Neural cell (in vitro differentiated cells): Measurements from ENCODE around the gene CIDEA. TPM values are rescaled to one million over a fixed set of nuclear protein-coding genes. Genes with fewer than 3 reads are reported as not detected.

Experiments
- H2AFZ ChIP-seq: fragments of 200-600, 300-800 bp; sonication (generic), shearing (Covaris generic); 2 replicates; pipeline ENCODE4 v1.6.0; 2014; ENCODE audit warnings: low read depth, mild to moderate bottlenecking, antibody characterized with exemption, low read length, moderate library complexity
- H3F3A ChIP-seq: fragments of 200-600 bp; shearing (Covaris generic); 2 replicates; pipeline ENCODE4 v1.6.1; 2016; ENCODE audit warnings: mild to moderate bottlenecking, moderate library complexity, mixed read lengths, antibody characterized with exemption, low read length; ENCODE audit not compliant: insufficient read depth, poor library complexity, severe bottlenecking
- H3K27ac ChIP-seq: fragments of 200-600, 300-800 bp; sonication (generic), shearing (Covaris generic); 2 replicates; pipeline ENCODE4 v1.5.1; 2014; ENCODE audit warnings: mild to moderate bottlenecking, low read length, moderate library complexity
- H3K27me3 ChIP-seq: fragments of 300-800, 200-600 bp; sonication (generic), shearing (Covaris generic); 2 replicates; pipeline ENCODE4 v1.6.0; 2014; ENCODE audit warnings: mild to moderate bottlenecking, low read depth, low read length, moderate library complexity; ENCODE audit not compliant: insufficient read depth
- H3K36me3 ChIP-seq: fragments of 300-800, 200-600 bp; sonication (generic), shearing (Covaris generic); 2 replicates; pipeline ENCODE4 v1.5.1; 2014; ENCODE audit warnings: mild to moderate bottlenecking, antibody characterized with exemption, low read length, moderate library complexity; ENCODE audit not compliant: insufficient read depth
- H3K4me2 ChIP-seq: fragments of 300-800, 200-600 bp; sonication (generic), shearing (Covaris generic); 2 replicates; pipeline ENCODE4 v1.6.0; 2014; ENCODE audit warnings: mild to moderate bottlenecking, low read length
- H3K4me3 ChIP-seq: fragments of 300-800, 200-600 bp; sonication (generic), shearing (Covaris generic); 2 replicates; pipeline ENCODE4 v1.5.1; 2014; ENCODE audit warnings: mild to moderate bottlenecking, low read length, moderate library complexity
- H3K79me2 ChIP-seq: fragments of 200-600 bp; shearing (Covaris generic); replicated peaks from 2 replicates; pipeline ENCODE4 v1.6.0; 2014; ENCODE audit warnings: mild to moderate bottlenecking, low read length, moderate library complexity; ENCODE audit not compliant: insufficient read depth
- H3K9ac ChIP-seq: fragments of 300-800, 200-600 bp; sonication (generic), shearing (Covaris generic); 2 replicates; pipeline ENCODE4 v1.6.1; 2016; ENCODE audit warnings: mild to moderate bottlenecking, low read length, mixed read lengths
- H3K9me2 ChIP-seq: fragments of 200-600 bp; shearing (Covaris generic); 2 replicates; pipeline ENCODE4 v1.6.1; 2016; ENCODE audit warnings: mild to moderate bottlenecking, low read length, mixed read lengths; ENCODE audit not compliant: insufficient read depth
- H3K9me3 ChIP-seq: fragments of 200-600, 300-800 bp; sonication (generic), shearing (Covaris generic); 2 replicates; pipeline ENCODE4 v1.6.1; 2016; ENCODE audit warnings: mild to moderate bottlenecking, mixed run types, low read length, moderate library complexity, mixed read lengths
- H4K20me1 ChIP-seq: fragments of 200-600 bp; shearing (Covaris generic); 2 replicates; pipeline ENCODE4 v1.6.1; 2016; ENCODE audit warnings: mild to moderate bottlenecking, mixed run types; ENCODE audit not compliant: insufficient read depth
- EP300 ChIP-seq: fragments of 450-650 bp; conservative IDR thresholded peaks from 2 replicates; pipeline ENCODE4 v1.6.1; 2014; ENCODE audit warnings: antibody characterized with exemption, mild to moderate bottlenecking, moderate library complexity; ENCODE audit not compliant: poor library complexity, severe bottlenecking
- EZH2 ChIP-seq: fragments of 200-600, 300-800 bp; shearing (Covaris generic), sonication (generic); IDR thresholded peaks from 2 replicates; pipeline ENCODE4 v1.6.1; 2014; ENCODE audit warnings: antibody characterized with exemption, low read length, borderline replicate concordance, mild to moderate bottlenecking; ENCODE audit not compliant: insufficient read depth, poor library complexity, severe bottlenecking
- MXI1 ChIP-seq: fragments of 450-650 bp; conservative IDR thresholded peaks from 2 replicates; pipeline ENCODE4 v1.6.1; 2014; ENCODE audit warnings: antibody characterized with exemption, mild to moderate bottlenecking; ENCODE audit not compliant: poor library complexity, severe bottlenecking
- POLR2AphosphoS5 ChIP-seq: IDR thresholded peaks from 2 replicates; pipeline ENCODE4 v1.6.1; 2012
- RAD21 ChIP-seq: fragments of 450-650 bp; conservative IDR thresholded peaks from 2 replicates; pipeline ENCODE4 v1.6.1; 2014; ENCODE audit warnings: antibody characterized with exemption, mild to moderate bottlenecking, moderate library complexity
- SMC3 ChIP-seq: fragments of 450-650 bp; conservative IDR thresholded peaks from 2 replicates; pipeline ENCODE4 v1.6.1; 2014; ENCODE audit warnings: antibody characterized with exemption, mild to moderate bottlenecking, moderate library complexity; ENCODE audit not compliant: poor library complexity
- TAF1 ChIP-seq: IDR thresholded peaks from 2 replicates; pipeline ENCODE4 v1.6.1; 2012; ENCODE audit warnings: low read depth
- polyA plus RNA-seq: library from polyadenylated mRNA; depleted of rRNA; stranded (reverse); fragments of >200 nt; gene quantifications from 2 replicates; pipeline ENCODE4 v1.2.3, GENCODE V29; 2014
- TF ChIP-seq, protein P1 (sequence below): IDR thresholded peaks from 2 replicates; pipeline ENCODE4 v1.6.1; 2012; ENCODE audit warnings: borderline replicate concordance
- TF ChIP-seq, protein P2 (sequence below): fragments of 450-650 bp; IDR thresholded peaks from 2 replicates; pipeline ENCODE4 v1.5.1; 2014; ENCODE audit warnings: antibody characterized with exemption, mild to moderate bottlenecking, moderate library complexity; ENCODE audit not compliant: poor library complexity, severe bottlenecking

CIDEA gene
- polyA plus RNA-seq, 1 donor from 2014 or later, result not detected

DNA sequence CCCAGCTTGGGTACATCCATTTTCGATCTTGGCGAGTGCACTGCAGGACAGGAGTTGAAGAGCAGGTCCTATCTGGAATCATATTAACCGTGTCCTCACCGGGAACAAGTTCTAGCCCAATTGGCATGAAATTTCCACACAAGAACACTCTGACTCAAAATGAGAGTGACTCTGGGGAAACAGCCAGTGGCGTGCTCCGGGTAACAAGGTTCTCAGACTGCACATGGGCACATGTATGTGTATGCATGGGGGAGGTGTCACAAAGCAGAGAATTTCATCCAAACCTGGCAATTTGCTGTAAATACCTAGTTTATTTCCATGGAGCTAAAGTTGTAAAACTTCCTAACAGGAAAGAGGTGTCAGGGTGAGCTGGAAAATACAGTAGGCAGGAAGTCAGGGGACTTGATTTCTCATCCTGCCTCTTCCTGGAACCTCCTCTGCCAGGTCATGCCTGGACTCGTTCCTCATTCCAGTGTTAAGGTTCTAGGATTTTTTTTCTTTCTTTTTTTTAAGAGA lies 55.6 kb downstream of the CIDEA start:
- Histone ChIP-seq H3K9me3 (no peaks in the 10 kb centered on the region), H2AFZ (no peak overlapping the region), H3K4me2 (no peak overlapping the region), H3K27me3 (peaks cover 46% of the 10 kb centered on the region), H3K36me3 (no peaks in the 10 kb centered on the region), H3K79me2 (no peaks in the 10 kb centered on the region), H4K20me1 (no peaks in the 10 kb centered on the region), H3K9ac (no peak overlapping the region), H3F3A (no peaks in the 10 kb centered on the region), H3K9me2 (no peaks in the 10 kb centered on the region), H3K4me3 (no peak overlapping the region), H3K27ac (no peak overlapping the region)
- TF ChIP-seq MXI1 (no peak), EZH2 (no peak), RAD21 (no peak), TAF1 (no peak), SMC3 (no peak), POLR2AphosphoS5 (no peak), EP300 (no peak)
- TF ChIP-seq, protein P1, sequence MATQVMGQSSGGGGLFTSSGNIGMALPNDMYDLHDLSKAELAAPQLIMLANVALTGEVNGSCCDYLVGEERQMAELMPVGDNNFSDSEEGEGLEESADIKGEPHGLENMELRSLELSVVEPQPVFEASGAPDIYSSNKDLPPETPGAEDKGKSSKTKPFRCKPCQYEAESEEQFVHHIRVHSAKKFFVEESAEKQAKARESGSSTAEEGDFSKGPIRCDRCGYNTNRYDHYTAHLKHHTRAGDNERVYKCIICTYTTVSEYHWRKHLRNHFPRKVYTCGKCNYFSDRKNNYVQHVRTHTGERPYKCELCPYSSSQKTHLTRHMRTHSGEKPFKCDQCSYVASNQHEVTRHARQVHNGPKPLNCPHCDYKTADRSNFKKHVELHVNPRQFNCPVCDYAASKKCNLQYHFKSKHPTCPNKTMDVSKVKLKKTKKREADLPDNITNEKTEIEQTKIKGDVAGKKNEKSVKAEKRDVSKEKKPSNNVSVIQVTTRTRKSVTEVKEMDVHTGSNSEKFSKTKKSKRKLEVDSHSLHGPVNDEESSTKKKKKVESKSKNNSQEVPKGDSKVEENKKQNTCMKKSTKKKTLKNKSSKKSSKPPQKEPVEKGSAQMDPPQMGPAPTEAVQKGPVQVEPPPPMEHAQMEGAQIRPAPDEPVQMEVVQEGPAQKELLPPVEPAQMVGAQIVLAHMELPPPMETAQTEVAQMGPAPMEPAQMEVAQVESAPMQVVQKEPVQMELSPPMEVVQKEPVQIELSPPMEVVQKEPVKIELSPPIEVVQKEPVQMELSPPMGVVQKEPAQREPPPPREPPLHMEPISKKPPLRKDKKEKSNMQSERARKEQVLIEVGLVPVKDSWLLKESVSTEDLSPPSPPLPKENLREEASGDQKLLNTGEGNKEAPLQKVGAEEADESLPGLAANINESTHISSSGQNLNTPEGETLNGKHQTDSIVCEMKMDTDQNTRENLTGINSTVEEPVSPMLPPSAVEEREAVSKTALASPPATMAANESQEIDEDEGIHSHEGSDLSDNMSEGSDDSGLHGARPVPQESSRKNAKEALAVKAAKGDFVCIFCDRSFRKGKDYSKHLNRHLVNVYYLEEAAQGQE, result no peak
- TF ChIP-seq, protein P2, sequence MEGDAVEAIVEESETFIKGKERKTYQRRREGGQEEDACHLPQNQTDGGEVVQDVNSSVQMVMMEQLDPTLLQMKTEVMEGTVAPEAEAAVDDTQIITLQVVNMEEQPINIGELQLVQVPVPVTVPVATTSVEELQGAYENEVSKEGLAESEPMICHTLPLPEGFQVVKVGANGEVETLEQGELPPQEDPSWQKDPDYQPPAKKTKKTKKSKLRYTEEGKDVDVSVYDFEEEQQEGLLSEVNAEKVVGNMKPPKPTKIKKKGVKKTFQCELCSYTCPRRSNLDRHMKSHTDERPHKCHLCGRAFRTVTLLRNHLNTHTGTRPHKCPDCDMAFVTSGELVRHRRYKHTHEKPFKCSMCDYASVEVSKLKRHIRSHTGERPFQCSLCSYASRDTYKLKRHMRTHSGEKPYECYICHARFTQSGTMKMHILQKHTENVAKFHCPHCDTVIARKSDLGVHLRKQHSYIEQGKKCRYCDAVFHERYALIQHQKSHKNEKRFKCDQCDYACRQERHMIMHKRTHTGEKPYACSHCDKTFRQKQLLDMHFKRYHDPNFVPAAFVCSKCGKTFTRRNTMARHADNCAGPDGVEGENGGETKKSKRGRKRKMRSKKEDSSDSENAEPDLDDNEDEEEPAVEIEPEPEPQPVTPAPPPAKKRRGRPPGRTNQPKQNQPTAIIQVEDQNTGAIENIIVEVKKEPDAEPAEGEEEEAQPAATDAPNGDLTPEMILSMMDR, result no peak

DNA sequence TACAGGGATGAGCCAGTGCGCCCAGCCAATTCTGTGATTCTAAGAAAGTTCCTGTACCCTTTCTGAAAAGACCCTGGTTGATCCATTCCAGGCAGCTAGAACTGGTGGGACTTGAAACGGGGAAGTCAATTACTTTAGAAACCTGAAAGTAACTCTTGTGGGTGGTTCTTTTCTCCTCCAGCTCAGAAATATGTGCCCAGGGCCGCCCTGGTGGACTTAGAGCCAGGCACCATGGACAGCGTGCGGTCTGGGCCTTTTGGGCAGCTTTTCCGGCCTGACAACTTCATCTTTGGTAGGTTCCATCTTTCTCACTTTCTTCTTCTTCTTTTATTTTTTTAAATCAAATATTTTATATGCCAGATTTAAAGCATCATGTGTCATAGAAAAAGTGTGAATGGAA lies 56.6 kb downstream of the CIDEA start:
- H3K36me3 ChIP-seq, result no peaks in the 10 kb centered on the region
- no peaks in the 10 kb centered on the region for H3K9me3 ChIP-seq
- no peaks in the 10 kb centered on the region for H3F3A ChIP-seq
- no peaks in the 10 kb centered on the region for H4K20me1 ChIP-seq
- no peaks in the 10 kb centered on the region for H3K79me2 ChIP-seq
- H3K27ac ChIP-seq, result no peak overlapping the region
- H3K4me2 ChIP-seq, result no peak overlapping the region
- H3K9me2 ChIP-seq, result no peaks in the 10 kb centered on the region
- peaks cover 37% of the 10 kb centered on the region for H3K27me3 ChIP-seq
- TF ChIP-seq EP300, result no peak
- TF ChIP-seq TAF1, result no peak
- TF ChIP-seq EZH2, result no peak
- no peak for TF ChIP-seq RAD21
- TF ChIP-seq MXI1, result no peak
- TF ChIP-seq, protein P2, result no peak
- TF ChIP-seq POLR2AphosphoS5, result no peak
- TF ChIP-seq SMC3, result no peak
- TF ChIP-seq, protein P1, result no peak
- H3K9ac ChIP-seq, result no peak overlapping the region
- H2AFZ ChIP-seq, result no peak overlapping the region
- H3K4me3 ChIP-seq, result no peak overlapping the region
